NCI-H446 treated with DMSO at 0.1 percent for 48 hours (cell line): ENCODE data around the gene LBX1.
A peak's percentile ranks its signal among the peaks of the same experiment; 100 is the strongest.

Source experiments
- DNase-seq: peaks from one replicate; lab custom pipeline; 2025; lab: John Stamatoyannopoulos, UW

LBX1 gene

DNA sequence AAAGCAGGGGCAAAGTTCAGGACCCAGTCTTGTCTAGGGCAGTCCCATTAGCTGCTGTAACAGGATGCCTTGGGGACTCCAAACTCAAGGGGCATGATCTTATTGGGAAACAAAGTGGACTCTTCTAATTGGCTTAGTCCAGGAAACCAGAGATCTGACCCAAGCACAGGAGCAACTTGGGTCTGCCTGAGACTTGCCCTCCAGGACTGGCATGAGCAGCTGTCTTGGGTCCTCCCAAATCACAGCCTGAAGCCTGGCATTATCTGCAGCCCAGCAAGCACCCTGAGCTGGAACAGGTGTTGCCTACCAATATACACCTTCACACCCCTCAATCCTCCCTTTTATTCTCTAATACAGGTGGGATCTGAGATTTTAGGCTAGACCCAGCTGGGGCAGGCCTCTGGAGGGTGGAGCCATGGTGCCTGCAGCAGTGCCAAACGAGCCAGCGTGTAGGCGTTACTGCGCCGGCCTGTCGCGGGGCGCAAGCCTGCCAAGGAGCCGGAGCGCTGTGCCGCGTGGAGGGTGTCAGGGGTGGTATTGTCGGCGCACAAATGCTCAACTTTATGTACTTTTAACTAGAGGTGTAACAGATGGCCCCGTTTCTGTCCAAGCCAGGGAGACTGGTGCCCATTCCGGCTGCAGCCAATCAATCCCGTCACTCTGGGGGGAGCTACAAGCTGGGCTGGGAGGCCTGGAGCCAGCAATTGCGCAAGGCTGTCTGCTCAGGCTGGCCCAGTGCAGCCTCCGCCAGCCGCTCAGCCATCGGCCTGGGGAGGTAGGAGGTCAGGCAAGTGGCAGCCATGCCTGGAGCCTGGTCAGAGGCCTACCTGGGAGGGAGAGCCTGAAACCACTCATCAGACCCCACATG is 12.8 kb upstream of the LBX1 start:
- DNase-seq: peak; percentile 94

DNA sequence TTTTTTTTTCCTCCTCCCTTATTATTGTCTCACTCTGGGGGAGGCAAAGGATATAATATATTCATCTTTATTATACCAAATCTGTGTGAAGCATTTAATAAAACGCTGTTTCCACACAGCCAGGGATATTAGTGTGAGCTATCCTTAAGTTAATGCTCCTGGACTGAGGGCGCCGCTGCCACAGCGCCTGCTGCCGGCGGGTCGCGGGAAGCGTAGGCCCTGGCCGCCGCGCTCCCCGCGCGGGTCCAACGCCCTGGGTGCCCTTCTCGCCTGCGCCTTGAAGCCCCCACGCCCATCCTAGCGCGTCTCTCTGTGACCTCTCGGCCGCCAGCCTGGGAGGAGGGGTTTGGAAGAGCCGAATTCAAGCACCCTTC is 9.5 kb upstream of the LBX1 start:
- no peak for DNase-seq

DNA sequence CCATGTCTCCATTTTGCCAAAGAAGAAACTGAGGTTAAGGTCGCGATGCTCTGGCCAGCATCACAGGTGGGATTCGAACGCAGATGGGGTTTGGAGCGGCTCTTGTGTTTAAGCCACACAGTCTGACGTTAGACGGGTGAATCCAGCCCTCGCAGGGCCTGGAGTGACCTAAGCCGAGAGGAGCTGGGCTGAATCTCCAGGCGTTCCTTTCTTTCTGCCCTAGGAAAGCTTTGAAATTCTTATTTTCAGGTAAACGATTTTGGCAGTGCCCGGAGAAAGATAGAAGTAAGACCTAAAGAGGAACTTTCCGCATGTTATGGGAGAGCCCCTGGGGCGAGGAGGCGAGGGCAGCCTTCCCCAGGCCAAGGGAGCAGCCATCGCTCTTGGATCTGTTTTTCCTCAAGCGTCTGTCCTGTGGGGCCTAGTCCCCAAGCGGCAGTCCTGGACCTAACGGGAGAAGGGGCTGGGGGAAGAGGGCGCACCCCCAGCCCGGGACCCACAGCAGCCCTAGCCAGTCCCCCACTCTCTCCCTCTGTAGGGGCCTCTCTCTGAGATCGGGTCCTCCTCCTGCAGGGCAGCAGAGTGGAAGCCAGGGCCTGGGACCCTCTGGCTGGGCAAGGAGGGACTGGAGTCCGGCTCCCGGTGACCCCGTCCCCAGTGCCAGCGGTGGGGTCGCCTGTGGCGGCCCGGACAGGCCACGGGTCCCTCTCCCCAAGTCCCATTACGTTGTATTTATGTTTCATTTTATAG is 8.9 kb upstream of the LBX1 start:
- DNase-seq: no peak

DNA sequence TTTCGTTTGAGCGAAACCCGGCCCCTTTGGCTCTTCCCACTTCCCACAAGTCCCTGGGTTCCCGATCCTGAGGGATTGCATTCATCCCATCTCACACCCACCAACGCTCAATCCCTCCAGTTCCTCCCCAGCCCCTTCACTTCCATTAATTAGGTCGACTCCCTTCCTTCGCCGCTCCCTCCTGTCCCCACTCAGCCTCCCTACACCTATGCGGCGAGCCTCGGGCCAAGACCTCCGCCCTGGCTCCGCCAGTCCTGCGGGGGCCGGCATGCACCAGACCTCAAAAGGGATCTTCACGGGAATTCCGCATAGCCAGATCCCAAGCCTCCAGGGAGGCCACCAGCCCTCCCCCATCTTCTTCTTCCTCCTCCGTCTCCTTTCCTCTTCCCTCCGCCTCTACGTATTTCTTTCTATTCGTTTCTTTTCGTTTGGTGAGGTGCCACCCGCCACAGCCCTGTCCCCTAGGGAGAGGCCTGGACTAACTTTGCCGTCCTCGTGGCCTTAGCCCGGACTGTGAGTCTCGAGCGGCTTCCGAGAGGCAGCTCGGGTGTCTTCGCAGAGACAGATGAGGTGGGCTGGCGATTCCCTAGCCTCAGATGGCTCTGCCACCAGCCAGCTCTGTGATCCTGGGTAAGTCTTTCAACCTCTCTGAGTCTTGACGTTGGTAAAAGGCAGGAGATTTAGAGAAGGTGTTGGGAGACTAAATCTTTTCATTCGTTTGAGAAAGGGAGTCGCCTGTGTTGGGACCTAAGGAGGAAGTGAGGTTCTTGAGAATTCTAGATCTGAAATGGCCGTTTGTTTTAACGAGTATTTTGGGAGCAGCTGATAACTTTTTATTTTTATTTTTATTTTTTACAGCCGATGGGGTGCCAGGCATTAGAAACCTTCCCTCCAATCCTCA is 8.1 kb upstream of the LBX1 start:
- no peak for DNase-seq

DNA sequence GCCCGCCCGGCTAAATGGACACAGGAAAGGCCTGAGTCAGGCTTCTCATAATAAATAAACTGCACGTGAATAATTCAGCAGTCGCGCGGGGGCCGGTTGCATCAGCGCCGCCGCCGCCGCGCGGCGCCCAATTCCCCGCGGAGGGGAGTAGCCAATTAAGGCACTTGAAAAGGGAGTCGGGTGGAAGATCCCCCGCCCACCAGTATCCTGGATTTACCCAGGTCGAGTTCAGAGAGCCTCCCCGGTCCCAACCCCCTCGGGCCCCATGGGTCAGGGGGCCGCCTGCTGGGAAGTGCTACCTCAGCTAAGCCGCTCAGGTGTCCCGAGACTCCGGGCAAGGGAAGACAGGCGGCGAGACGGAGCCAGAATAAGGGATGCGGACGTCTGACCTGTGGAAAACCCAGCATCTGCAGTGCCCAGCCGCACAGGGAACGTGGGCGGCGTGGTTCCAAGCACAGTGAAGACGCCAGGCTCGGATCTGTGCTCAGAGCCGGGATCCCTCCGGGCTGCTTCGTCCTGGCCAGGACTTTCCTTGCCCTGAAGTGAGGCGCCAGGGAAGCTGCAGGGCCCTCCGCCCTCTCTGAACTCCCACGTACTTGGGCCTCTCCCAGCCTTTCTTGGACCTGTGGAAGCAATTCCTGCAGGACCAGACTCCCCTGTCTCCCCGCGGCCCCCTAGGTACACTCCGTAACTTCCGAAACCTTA is 7.3 kb upstream of the LBX1 start:
- no peak for DNase-seq

DNA sequence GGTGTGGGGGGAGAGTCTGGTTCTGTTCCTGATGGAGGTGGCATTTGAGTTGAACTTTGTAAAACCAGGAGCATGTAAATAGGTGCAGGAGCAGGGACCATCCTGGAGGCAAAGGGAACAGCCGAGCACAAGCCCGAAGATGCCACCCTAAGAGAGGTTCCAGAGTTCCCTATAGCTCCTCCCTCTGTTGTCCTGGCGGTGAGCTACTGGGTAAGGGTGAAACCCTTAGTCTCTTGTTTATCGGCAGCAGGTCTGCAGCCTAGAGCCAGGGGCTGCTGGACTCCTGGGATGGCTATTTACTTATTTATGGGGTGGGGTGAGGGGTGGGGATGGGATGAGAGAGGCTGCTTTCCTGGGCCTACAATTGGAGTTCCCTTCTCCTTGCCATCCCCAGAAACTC is 6.5 kb upstream of the LBX1 start:
- no peak for DNase-seq

DNA sequence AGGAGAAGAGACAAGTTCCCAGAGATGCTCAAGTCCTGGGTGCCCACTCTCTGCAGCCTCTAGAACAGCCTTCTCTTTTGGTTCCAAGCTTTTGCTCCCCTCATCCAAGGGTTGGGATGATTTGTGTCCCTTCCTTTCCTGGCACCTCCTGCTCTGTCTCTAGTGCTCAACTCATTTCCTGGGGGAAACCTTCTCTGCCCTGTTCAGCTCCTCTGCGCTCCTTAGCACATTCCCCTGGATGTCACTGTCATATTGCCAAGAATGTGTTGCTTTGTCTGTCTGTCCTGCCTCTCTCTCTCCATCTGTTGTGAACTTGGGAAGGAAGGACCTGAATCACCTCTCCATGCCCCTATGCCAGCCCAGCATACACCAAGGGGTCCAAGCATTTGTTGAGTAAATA is 5.1 kb upstream of the LBX1 start:
- no peak for DNase-seq

DNA sequence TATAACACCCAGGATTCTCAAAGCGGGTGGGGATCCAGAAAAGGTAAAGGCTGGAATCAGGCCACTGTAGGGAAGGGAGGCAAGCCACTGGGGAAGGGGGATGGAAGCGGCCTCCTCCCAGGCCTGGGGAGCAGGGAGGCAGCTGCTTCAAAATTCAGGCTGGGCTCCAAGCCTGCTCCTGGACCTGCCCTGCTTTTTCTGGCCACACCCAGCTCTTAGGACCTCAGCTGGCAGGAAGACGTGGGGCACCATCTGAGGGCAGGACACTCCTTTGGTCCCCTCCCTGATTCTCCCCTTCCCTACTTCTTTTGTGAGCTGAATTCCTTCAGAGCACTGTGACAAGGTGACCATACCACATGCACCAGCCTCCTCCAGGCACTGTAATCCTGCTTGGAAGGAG is 4.6 kb upstream of the LBX1 start:
- DNase-seq: no peak

DNA sequence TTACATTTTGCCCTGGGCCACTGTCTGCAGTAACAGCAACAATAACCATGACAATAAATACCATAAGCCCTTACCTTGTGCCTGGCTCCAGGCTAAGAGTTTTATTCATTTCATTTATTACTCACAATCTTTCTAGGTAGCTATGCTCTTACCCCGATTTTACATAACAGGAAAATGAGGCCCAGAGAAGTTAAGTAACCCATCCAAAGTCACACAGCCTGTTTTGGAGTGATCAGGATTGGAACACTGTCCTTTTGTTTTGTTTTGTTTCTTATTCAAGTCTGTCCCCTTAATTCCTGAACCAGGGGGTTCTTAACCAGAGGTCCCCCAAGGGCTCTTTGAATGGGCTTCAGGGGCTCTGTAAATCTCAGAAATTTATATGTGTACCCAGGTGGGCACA is 4.2 kb upstream of the LBX1 start:
- DNase-seq: no peak

DNA sequence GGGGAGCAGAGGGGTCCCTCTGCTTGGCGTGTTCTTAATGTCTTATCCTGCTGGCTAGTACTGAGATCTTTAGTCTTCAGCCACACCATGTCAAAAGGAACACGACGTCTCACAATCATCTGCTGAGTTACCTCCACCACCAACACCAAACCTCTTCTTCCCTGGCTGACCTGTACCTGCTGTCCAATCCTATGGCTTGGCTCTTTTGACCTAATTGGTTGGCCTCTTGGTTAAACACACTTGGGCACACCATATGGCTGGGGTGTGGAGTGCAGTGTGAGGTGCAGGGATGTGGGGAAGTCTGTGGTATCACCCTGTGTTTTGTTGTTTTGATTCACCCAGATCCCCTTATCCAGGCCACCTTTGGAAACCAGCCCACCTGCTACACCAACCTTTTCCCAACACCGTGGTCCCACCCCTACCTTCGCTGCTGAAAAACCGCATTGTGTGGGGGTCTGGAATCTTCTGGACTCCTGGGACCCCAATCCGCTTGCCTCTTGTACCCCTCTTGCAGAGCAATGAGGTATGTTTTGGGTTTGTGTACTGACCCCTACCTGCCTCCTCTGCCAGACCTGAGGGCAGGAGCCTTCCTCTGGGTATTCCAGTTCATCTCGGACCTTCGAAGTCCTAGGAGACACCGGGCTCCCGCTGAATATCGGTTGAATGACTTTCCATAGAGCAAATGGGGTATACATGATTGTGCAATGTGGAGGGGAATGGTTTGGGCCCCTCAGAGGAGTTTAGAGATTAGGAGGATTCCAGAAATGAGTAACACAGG is 2.8 kb upstream of the LBX1 start:
- no peak for DNase-seq

DNA sequence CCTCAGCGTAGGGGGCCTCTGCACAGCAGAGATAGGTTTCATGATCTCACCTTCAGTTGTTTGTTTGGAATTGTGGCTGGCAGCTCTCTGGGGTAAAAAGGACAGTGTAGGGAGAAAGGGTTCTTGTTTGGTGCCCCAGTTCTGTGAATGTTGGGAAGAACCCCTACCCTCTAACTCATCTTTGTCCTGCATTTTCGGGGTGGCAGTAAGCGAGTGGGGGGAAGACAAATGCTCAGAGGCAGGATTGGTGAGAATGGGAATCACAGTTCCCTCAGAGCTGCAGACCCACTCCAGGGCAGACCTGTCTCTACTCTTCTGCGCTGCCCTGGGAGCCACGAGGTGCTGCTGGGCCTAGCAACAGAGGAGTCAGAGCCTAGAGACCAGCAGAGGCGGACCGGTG is 1.8 kb upstream of the LBX1 start:
- no peak for DNase-seq

DNA sequence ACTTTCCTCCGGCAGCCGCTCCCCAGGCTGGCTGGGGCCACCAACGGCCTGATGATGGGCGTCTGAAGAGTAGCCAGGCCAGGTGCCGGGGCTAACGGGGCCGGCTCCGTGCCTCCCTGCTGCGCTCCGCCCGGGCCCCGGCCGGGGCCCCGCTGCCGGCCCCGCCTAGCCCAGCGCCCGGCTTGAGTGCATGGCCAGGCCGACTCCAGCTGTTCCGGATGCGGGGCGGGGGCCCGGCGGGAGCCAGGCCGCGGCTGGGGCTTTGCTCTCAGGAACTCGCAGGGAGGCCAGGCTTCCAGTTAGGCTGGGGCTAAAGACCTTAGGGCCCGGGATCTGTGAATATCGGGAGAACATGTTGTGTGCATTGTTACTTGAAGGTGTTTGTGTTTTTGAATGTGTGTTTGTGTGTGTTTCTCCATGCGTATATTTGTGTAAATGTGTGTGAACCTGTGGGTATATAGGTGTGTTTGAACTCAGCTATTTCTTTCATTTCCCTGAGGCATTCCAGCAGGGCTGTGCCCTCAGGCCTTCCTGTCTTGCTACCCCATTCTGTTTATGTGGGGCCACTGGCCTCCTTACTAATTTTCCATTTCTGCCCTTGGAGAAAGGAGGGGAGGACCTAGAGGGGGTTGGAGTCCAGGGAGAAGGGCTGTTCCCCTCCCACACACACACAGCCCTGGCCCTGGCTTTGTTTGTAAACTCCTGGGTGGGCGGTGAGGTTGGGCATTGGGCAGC is 1.1 kb upstream of the LBX1 start:
- DNase-seq: no peak

DNA sequence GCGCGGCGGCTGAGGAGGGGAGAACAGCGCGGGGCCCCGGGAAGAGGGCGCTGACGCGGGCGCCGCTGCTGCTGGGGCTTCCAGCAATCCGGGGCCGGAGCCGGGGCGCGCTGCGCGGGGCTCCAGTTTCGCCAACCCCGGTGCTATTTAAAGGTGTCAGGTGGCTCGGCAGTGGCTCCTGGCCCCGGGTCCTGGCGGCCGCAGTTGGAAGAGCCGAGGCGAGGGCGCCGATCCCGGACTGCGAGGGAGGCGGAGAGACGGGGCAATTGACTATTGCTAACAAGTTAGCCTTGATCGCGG is 347 bp downstream of the LBX1 start:
- no peak for DNase-seq

DNA sequence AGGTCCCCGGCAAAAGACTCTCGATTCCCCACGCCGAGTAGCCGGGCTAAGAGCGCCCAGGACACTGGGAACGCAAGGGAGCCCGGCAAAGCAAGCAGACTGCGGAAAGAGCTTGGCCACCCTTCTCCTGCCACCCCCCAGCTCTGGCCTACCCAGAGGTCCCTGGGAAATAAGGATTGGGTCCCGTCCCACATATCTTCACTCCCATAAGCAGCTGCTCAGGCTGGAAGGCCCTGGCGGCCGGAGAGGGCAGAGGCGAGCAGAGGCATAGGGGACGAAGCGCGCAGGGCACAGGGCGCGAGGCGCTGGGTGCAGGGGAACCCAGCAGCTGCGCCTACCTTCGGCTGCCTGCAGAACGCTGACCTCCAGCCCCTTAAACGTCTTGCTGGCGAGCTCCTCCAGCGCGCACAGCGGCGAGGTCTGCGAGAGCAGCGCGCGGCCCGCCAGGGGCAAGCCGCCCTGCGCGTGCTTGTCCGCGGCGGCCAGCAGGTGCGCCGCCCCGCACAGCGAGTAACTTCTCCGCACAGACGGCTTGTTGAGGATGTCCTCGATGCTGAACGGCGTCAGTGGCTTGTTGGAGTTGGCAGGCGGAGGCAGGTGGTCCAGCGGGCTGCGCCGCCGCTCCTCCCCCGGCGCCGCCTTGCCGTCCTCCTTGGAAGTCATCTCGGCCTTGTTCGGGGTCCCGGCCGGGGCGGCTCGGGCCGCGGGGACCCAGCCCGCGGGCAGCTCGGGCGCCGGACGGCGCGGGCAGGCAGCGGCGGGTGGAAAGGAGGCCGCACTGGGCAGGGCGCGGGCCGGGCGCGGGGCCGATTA is 904 bp downstream of the LBX1 start:
- DNase-seq: no peak

DNA sequence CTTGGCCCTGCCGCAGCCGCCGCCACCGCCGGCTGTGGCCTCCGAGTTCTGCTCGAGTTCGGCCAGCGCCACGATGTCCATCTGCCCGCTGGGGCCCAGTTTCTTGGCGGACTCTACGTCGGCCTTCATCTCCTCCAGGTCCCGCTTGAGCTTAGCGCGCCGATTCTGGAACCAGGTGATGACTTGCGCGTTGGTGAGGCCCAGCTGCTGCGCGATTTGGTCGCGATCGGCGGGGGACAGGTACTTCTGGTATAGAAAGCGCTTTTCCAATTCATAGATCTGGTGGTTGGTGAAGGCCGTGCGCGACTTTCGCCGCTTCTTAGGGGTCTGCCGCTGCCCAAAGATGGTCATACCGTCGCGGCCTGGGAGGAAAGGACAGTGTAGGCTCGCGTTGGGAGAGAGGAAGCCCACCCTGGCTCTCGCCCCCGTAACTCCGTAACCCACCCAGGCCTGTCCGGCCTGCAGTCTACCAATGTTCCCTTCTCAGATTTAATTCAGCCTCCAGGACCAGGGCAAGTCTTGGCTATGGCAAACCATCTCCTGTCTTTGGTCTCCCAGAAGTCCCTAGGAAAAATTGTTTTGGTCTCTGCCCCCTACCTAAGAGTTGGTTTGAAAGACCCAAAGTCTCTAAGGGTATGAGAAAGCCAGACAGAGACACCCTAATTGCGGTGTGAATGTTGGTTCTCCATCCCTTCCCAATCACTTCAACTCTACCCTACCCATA is 1.7 kb downstream of the LBX1 start:
- no peak for DNase-seq

DNA sequence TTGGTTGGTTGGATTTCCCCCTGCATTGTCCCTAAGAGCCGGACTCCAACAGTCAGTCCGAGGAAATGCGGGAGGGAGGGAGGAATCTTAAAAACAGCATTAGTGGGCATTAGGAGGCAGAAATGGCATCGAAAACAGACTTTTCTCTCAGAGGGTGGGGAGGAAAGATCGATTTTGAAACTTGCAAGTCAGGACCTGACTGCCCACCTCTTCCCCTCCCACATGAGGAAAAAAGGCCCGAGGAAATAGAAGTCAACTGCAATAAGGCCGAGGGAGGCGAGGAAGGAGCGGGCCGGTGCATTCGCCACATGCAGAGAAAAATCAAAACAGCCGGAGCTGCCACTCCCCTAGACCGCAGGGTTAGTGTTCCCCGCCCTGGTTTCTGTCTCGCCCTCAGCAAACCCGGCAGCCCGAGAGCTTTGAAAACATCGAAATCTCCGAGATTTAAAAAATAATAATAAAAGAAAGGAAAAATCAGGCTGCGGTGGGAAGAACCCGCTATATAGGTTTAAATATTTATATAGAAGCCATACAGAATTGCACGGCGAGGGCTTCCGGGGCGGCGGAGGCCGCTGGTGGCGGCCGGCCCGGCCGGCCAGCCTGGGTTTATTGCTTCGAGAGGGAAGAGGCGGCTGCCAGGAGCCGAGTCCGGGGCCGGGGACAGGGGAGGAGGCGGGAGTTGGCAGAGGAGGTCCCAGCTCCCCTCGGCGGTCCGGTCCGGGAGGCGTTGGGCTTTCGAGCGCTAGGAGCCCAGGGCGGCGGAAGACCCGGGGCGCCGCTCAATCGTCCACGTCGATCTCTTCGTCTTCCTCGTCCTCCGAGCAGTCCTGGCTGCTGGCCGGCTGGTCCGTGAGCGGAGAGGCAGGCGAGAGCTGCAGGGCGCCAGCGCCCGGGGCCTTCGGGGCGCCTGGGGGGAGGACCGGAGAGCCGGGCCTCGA is 2.5 kb downstream of the LBX1 start:
- no peak for DNase-seq

DNA sequence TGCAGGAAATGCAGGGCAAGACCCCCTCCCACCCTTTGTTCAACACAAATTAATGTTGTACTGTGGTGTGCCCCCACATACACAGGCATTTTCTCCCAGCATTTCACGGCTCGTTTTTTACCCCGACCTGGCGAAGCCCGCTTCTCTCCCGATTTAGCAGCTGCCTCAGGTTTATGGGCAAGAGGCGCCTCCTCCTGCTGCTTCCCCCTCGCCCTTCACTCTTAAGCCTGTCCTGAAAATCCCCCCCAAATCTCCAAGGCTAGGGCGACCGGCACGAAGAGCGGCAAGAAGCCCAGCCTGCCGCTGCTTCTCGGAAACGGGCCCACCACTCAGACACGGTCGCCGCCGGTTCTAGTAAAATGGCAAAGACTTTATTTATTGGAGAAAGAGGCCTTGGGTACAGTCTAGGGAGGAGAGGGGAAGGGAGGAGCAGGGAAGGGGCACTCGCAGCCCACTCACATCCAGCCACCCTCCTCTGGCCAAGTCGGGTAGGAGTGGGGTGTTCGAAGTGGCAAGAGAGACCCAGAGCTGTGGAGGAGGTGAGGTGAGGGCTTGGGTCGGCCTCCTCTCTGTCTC is 3.3 kb downstream of the LBX1 start:
- DNase-seq: no peak
